K562 (cell line): Measurements from ENCODE around the gene TRMT44. TPM values are rescaled to one million over a fixed set of nuclear protein-coding genes. Genes with fewer than 3 reads are reported as not detected.

Source experiments
- ATAC-seq: fragments of 200-7000 bp; cut with Tn5 transposase; 3 replicates; pipeline ENCODE4 v1.9.1; 2020; ENCODE audit warnings: moderate library complexity
- BruUV-seq: library from RNA; stranded (reverse); fragments of 400-500 nt; replicated peaks from 2 replicates; lab custom pipeline; 2021; lab: Mats Ljungman, UMichigan
- CTCF ChIA-PET: fragments of 300-600 bp; formaldehyde crosslinking; extraction: SDS; loops from one replicate; lab custom pipeline; 2021; ENCODE audit warnings: low intra/inter-chr PET ratio; lab: Yijun Ruan, JAX
- POLR2A ChIA-PET: fragments of 300-600, 350-650 bp; sonication (Branson Sonifier 250); formaldehyde crosslinking; extraction: SDS; loops from one replicate; lab custom pipeline; 2021; ENCODE audit warnings: antibody characterized with exemption, inconsistent platforms; lab: Yijun Ruan, JAX
- DNase-seq, 4 experiments: peaks; one replicate each; pipeline versions ENCODE4 v3.0.0 to v3.0.0-alpha.2; 2011 to 2018; ENCODE audit warnings: low spot score in 3 of 4, mixed read lengths in 3 of 4; ENCODE audit errors: extremely low read depth in 1 of 4
- FAIRE-seq: peaks from 2 replicates; lab custom pipeline; 2011; peaks lifted over from hg19 to GRCh38; lab: Jason Lieb, UNC
- H2AFZ ChIP-seq: 2 replicates; pipeline ENCODE4 v1.6.0; 2011; ENCODE audit warnings: low read depth, low read length, control low read depth, inconsistent platforms
- H3K27ac ChIP-seq: fragments of 200-600 bp; 3 replicates; pipeline ENCODE4 v1.8.0; 2011; ENCODE audit warnings: low read depth, mild to moderate bottlenecking, control low read depth, inconsistent platforms, low read length, moderate library complexity, mixed read lengths; ENCODE audit errors: extremely low read depth
- H3K27me3 ChIP-seq, 2 experiments: fragments of 300-600 bp in 1 of 2; 2 replicates in 1 of 2; 3 replicates in 1 of 2; pipeline versions ENCODE4 v1.6.0 to v1.8.0; 2011; ENCODE audit warnings: inconsistent platforms in 2 of 2, low read length in 2 of 2, mild to moderate bottlenecking in 1 of 2, mixed read lengths in 1 of 2, moderate library complexity in 1 of 2; ENCODE audit not compliant: control insufficient read depth in 2 of 2, insufficient read depth in 2 of 2
- H3K36me3 ChIP-seq: fragments of 300-600 bp; 3 replicates; pipeline ENCODE4 v1.8.0; 2011; ENCODE audit warnings: mild to moderate bottlenecking, low read length, inconsistent platforms; ENCODE audit not compliant: control insufficient read depth, insufficient read depth
- H3K4me1 ChIP-seq, 2 experiments: fragments of 200-600 bp in 1 of 2; replicated peaks in 1 of 2; 2 replicates in 1 of 2; 3 replicates in 1 of 2; pipeline versions ENCODE4 v1.5.1 to v1.8.0; 2011; ENCODE audit warnings: inconsistent platforms in 2 of 2, low read length in 2 of 2, mild to moderate bottlenecking in 1 of 2, mixed read lengths in 1 of 2, moderate library complexity in 1 of 2; ENCODE audit not compliant: control insufficient read depth in 2 of 2, insufficient read depth in 2 of 2
- H3K4me2 ChIP-seq: 2 replicates; pipeline ENCODE4 v1.6.1; 2011; ENCODE audit warnings: low read length, control low read depth, inconsistent platforms, mixed read lengths; ENCODE audit not compliant: insufficient read depth
- H3K4me3 ChIP-seq: fragments of 200-600 bp; sonication (generic), shearing (Covaris generic); 2 replicates; pipeline ENCODE4 v1.5.1; 2016; ENCODE audit warnings: control low read depth, inconsistent platforms
- H3K79me2 ChIP-seq: fragments of 200-600 bp; 3 replicates; pipeline ENCODE4 v1.8.0; 2011; ENCODE audit warnings: low read length, inconsistent platforms; ENCODE audit not compliant: control insufficient read depth, insufficient read depth
- H3K9ac ChIP-seq, 2 experiments: 2 replicates each; pipeline versions ENCODE4 v1.6.0 to v1.6.1; 2011; ENCODE audit warnings: low read depth in 2 of 2, low read length in 2 of 2, control low read depth in 1 of 2, inconsistent platforms in 1 of 2, mild to moderate bottlenecking in 1 of 2, mixed read lengths in 1 of 2; ENCODE audit not compliant: insufficient read depth in 1 of 2
- H3K9me1 ChIP-seq: one replicate; pipeline ENCODE4 v1.6.0; 2011; ENCODE audit warnings: inconsistent platforms, mild to moderate bottlenecking, low read length, moderate library complexity; ENCODE audit not compliant: control insufficient read depth, insufficient read depth
- H3K9me3 ChIP-seq: replicated peaks from 2 replicates; pipeline ENCODE4 v1.5.1; 2011; ENCODE audit warnings: low read depth, low read length, inconsistent platforms; ENCODE audit not compliant: control insufficient read depth, insufficient read depth
- H4K20me1 ChIP-seq: replicated peaks from 2 replicates; pipeline ENCODE4 v1.6.1; 2011; ENCODE audit warnings: low read length, inconsistent platforms, mixed read lengths; ENCODE audit not compliant: control insufficient read depth, insufficient read depth
- ARNT ChIP-seq, 2 experiments: fragments of 450-650 bp; IDR thresholded peaks; 2 replicates each; pipeline ENCODE4 v1.6.1; 2016; ENCODE audit warnings: mild to moderate bottlenecking in 1 of 2
- EHMT2 ChIP-seq: fragments of 450-650 bp; IDR thresholded peaks from 2 replicates; pipeline ENCODE4 v1.6.1; 2018; ENCODE audit warnings: antibody characterized with exemption
- NCOA6 ChIP-seq: fragments of 450-650 bp; IDR thresholded peaks from 2 replicates; pipeline ENCODE4 v1.6.1; 2017; ENCODE audit warnings: mild to moderate bottlenecking
- NFIC ChIP-seq: fragments of 450-650 bp; IDR thresholded peaks from 2 replicates; pipeline ENCODE4 v1.6.1; 2017; ENCODE audit warnings: mild to moderate bottlenecking, inconsistent platforms
- RNF2 ChIP-seq: sonication (generic); IDR thresholded peaks from 2 replicates; pipeline ENCODE4 v1.6.1; 2016
- STAG1 ChIP-seq: sonication (generic); formaldehyde crosslinking; IDR thresholded peaks from 2 replicates; pipeline ENCODE4 v1.5.0; 2020; ENCODE audit warnings: missing genetic modification reagents, borderline replicate concordance
- TAF15 ChIP-seq: fragments of 200-400 bp; formaldehyde crosslinking; IDR thresholded peaks from 2 replicates; pipeline ENCODE4 v1.6.1; 2017; ENCODE audit warnings: mild to moderate bottlenecking, low read depth, low read length, moderate library complexity
- XRCC3 ChIP-seq: fragments of 450-650 bp; IDR thresholded peaks from 2 replicates; pipeline ENCODE4 v1.6.1; 2017; ENCODE audit warnings: mild to moderate bottlenecking, moderate library complexity
- WGBS: fragments of 100-300 bp; shearing (Covaris generic); methylation state at CpG from one replicate; pipeline ENCODE4 v1.1.6; 2016; ENCODE audit warnings: low coverage, mixed read lengths; ENCODE audit not compliant: insufficient coverage; ENCODE audit errors: missing lambda C conversion rate; 5-methylcytosine and 5-hydroxymethylcytosine counted together
- in situ Hi-C: fragments of 300-500 bp; cut with MboI; formaldehyde crosslinking; loops from 4 replicates; pipeline ENCODE4 v1.15.0; 2018; ENCODE audit warnings: inconsistent platforms, mixed read lengths
- intact Hi-C: fragments of 100-400 bp; cut with micrococcal nuclease; formaldehyde crosslinking; loops from 2 replicates; pipeline ENCODE4 v1.14.2; 2022
- polyA plus RNA-seq, 8 experiments: library from polyadenylated mRNA; depleted of rRNA in 4 of 8; stranded (reverse) in 5 of 8; unstranded in 3 of 8; fragments of >200 nt; fragmentation: Nextera tagmentation in 2 of 8; fragmentation: Illumina TruSeq in 1 of 8; extraction: Ambion mirVana in 2 of 8; extraction: Trizol in 1 of 8; gene quantifications; 2 replicates each; pipeline versions ENCODE4 v1.2.1 to v1.2.3, GENCODE V29; 2011 to 2014; ENCODE audit warnings: inconsistent platforms in 1 of 8, missing spikeins in 1 of 8
- total RNA-seq, 7 experiments: library from RNA; depleted of rRNA in 6 of 7; stranded (reverse); fragments of >200 nt in 6 of 7; fragmentation: Illumina TruSeq in 2 of 7; extraction: Trizol in 2 of 7; gene quantifications; 2 replicates each; pipeline versions ENCODE4 v1.2.1 to v1.2.3, GENCODE V29; 2011 to 2021; ENCODE audit warnings: low replicate concordance in 1 of 7
- TF ChIP-seq, protein P1 (sequence below): fragments of 250-450 bp; sonication (Bioruptor Pico); IDR thresholded peaks from 2 replicates; pipeline ENCODE4 v1.8.0; 2021; ENCODE audit warnings: borderline replicate concordance, mild to moderate bottlenecking, moderate library complexity; ENCODE audit not compliant: poor library complexity, severe bottlenecking
- TF ChIP-seq, protein P2 (sequence below): sonication (generic); formaldehyde crosslinking; IDR thresholded peaks from 2 replicates; pipeline ENCODE4 v1.8.1; 2023; ENCODE audit warnings: mild to moderate bottlenecking, missing genetic modification reagents
- TF ChIP-seq, protein P3 (sequence below): IDR thresholded peaks from 2 replicates; pipeline ENCODE4 v1.6.1; 2016; ENCODE audit warnings: missing genetic modification characterization, missing compliant biosample characterization
- TF ChIP-seq, protein P4 (sequence below): fragments of 200-800 bp; sonication (Bioruptor generic); IDR thresholded peaks from 2 replicates; pipeline ENCODE4 v1.6.1; 2017; ENCODE audit warnings: missing genetic modification characterization, missing compliant biosample characterization
- TF ChIP-seq, protein P5 (sequence below): fragments of 250-450 bp; sonication (Bioruptor Pico); IDR thresholded peaks from 2 replicates; pipeline ENCODE4 v1.8.0; 2022; ENCODE audit warnings: moderate library complexity, mild to moderate bottlenecking, inconsistent platforms
- TF ChIP-seq, protein P6 (sequence below): sonication (generic); formaldehyde crosslinking; IDR thresholded peaks from 2 replicates; pipeline ENCODE4 v1.8.1; 2022; ENCODE audit warnings: missing genetic modification reagents

TRMT44 gene
- total and polyA plus RNA-seq, 9 of the 15 experiments (the other 6 are each of a cell fraction or from before 2014, with no cell fraction given), result 1.2 to 18.6 (median 10.0) TPM

DNA sequence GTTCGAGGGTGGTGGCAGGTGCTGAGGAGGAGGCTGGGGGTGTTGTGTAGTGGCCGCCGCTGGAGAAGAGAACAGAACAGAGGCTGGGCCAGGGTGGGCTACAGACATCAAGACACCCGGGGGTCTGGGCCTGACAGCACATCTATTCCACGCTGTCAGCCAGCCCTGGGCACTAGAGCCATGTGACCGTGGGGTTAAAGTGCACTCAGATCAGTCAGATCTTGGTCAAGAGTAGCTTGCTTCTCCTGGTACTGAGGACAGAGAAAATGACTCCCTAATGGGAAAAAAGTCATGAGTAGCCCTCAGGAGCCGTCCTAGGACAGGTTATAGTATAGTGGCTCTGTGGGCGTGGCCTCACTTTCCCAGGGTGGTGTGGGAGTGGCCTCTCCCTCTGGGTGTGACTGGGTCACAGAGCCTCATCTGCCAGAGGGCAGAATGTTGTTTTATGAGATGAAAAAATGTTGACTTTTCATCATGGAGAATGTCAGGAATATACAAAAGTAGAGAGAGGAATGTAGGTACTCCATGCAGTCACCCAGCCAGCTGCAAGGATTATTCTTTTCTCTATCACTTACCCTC lies 19.4 kb downstream of the TRMT44 start:
- no peak overlapping the region for H3K9ac ChIP-seq
- DNase-seq (peak in 2 of 4 experiments; percentile 13 to 37), FAIRE-seq (peak; percentile 40)
- H3K9me3 ChIP-seq, result no peaks in the 10 kb centered on the region
- H3K79me2 ChIP-seq, result no peaks in the 10 kb centered on the region
- in situ Hi-C loops, result loop anchor here (5.0 kb wide), 1 partner anchor 137 kb away; no protein-coding TSS in a partner anchor
- peaks cover 61% of the 10 kb centered on the region; the same call in 2 of the 3 replicates for H3K36me3 ChIP-seq
- TF ChIP-seq, protein P1, sequence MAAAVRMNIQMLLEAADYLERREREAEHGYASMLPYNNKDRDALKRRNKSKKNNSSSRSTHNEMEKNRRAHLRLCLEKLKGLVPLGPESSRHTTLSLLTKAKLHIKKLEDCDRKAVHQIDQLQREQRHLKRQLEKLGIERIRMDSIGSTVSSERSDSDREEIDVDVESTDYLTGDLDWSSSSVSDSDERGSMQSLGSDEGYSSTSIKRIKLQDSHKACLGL (CRISPR knock-in tag), result no peak
- no peak for TF ChIP-seq NFIC
- TF ChIP-seq EHMT2, result no peak
- TF ChIP-seq, protein P2, sequence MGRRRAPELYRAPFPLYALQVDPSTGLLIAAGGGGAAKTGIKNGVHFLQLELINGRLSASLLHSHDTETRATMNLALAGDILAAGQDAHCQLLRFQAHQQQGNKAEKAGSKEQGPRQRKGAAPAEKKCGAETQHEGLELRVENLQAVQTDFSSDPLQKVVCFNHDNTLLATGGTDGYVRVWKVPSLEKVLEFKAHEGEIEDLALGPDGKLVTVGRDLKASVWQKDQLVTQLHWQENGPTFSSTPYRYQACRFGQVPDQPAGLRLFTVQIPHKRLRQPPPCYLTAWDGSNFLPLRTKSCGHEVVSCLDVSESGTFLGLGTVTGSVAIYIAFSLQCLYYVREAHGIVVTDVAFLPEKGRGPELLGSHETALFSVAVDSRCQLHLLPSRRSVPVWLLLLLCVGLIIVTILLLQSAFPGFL (CRISPR knock-in tag), result no peak
- no peak for TF ChIP-seq STAG1
- no peak for TF ChIP-seq NCOA6
- TF ChIP-seq ARNT (IDR thresholded peaks at IDR 0.05), result no peak
- no peak for TF ChIP-seq TAF15
- TF ChIP-seq, protein P3, sequence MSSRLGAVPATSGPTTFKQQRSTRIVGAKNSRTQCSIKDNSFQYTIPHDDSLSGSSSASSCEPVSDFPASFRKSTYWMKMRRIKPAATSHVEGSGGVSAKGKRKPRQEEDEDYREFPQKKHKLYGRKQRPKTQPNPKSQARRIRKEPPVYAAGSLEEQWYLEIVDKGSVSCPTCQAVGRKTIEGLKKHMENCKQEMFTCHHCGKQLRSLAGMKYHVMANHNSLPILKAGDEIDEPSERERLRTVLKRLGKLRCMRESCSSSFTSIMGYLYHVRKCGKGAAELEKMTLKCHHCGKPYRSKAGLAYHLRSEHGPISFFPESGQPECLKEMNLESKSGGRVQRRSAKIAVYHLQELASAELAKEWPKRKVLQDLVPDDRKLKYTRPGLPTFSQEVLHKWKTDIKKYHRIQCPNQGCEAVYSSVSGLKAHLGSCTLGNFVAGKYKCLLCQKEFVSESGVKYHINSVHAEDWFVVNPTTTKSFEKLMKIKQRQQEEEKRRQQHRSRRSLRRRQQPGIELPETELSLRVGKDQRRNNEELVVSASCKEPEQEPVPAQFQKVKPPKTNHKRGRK (tag), result no peak
- TF ChIP-seq, protein P4, sequence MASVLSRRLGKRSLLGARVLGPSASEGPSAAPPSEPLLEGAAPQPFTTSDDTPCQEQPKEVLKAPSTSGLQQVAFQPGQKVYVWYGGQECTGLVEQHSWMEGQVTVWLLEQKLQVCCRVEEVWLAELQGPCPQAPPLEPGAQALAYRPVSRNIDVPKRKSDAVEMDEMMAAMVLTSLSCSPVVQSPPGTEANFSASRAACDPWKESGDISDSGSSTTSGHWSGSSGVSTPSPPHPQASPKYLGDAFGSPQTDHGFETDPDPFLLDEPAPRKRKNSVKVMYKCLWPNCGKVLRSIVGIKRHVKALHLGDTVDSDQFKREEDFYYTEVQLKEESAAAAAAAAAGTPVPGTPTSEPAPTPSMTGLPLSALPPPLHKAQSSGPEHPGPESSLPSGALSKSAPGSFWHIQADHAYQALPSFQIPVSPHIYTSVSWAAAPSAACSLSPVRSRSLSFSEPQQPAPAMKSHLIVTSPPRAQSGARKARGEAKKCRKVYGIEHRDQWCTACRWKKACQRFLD, result no peak
- no peak for TF ChIP-seq RNF2
- TF ChIP-seq, protein P5, sequence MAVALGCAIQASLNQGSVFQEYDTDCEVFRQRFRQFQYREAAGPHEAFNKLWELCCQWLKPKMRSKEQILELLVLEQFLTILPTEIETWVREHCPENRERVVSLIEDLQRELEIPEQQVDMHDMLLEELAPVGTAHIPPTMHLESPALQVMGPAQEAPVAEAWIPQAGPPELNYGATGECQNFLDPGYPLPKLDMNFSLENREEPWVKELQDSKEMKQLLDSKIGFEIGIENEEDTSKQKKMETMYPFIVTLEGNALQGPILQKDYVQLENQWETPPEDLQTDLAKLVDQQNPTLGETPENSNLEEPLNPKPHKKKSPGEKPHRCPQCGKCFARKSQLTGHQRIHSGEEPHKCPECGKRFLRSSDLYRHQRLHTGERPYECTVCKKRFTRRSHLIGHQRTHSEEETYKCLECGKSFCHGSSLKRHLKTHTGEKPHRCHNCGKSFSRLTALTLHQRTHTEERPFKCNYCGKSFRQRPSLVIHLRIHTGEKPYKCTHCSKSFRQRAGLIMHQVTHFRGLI (CRISPR knock-in tag), result no peak
- TF ChIP-seq, protein P6, sequence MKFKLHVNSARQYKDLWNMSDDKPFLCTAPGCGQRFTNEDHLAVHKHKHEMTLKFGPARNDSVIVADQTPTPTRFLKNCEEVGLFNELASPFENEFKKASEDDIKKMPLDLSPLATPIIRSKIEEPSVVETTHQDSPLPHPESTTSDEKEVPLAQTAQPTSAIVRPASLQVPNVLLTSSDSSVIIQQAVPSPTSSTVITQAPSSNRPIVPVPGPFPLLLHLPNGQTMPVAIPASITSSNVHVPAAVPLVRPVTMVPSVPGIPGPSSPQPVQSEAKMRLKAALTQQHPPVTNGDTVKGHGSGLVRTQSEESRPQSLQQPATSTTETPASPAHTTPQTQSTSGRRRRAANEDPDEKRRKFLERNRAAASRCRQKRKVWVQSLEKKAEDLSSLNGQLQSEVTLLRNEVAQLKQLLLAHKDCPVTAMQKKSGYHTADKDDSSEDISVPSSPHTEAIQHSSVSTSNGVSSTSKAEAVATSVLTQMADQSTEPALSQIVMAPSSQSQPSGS (CRISPR knock-in tag), result no peak
- no peak for TF ChIP-seq XRCC3
- TF ChIP-seq, all 486 proteins: peak for 0
- Histone ChIP-seq H3K27ac (no peak overlapping the region), H3K4me1 (no peaks in the 10 kb centered on the region; a peak in 1 of 5 replicates), H3K4me2 (no peak overlapping the region), H3K4me3 (no peak overlapping the region), H2AFZ (no peak overlapping the region), H3K9me1 (no peaks in the 10 kb centered on the region), H4K20me1 (no peaks in the 10 kb centered on the region), H3K27me3 (no peaks in the 10 kb centered on the region)
- WGBS, result 72% methylated on average over 8 of the region's 8 CpGs
- peak; percentile 91 for ATAC-seq
- ChIA-PET POLR2A (interaction anchor here (0.8 to 1.8 kb wide), 4 partner anchors 11 to 17 kb away, joined by 3 to 5 read pairs (median 4); no protein-coding TSS in a partner anchor), CTCF (no interaction called here)
- BruUV-seq, result no TSS peak
- intact Hi-C loops, result no loop called here
